Muscle of arm (tissue), 12 donors: ENCODE data around the gene KCNE1. TPM values are rescaled to one million over a fixed set of nuclear protein-coding genes. Genes with fewer than 3 reads are reported as not detected.
"Not testable (repeated sequence)": the region's sequence is repeated elsewhere in the genome, so short reads cannot be mapped to it uniquely, and the experiment has no call there.

Experiments
- DNase-seq: peaks from one replicate; pipeline ENCODE4 v3.0.0-alpha.2; 2013
- polyA plus RNA-seq, 12 donors: library from polyadenylated mRNA; unstranded; fragments of 120-200 nt; gene quantifications; one replicate each; pipeline ENCODE4 v1.2.1, GENCODE V29; 2013; ENCODE audit not compliant: insufficient read length in 12 of 12

The KCNE1 gene
- polyA plus RNA-seq, 12 donors, result 0.19 to 1.2 (median 0.70) TPM; not detected in 3

GRCh38 chr21:34417448-34418077 is 94.4 kb downstream of the KCNE1 start:
- DNase-seq, result not testable (repeated sequence)

- DNase-seq, result not testable (repeated sequence)
Measured at GRCh38 chr21:34407294-34407693, 104.7 kb downstream of the KCNE1 start.

- not testable (repeated sequence) for DNase-seq
Measured at GRCh38 chr21:34406676-34407075, 105.3 kb downstream of the KCNE1 start.

- DNase-seq, result not testable (repeated sequence)
Measured at GRCh38 chr21:34406102-34406501, 105.9 kb downstream of the KCNE1 start.

GRCh38 chr21:34405686-34406085 is 106.3 kb downstream of the KCNE1 start:
- not testable (repeated sequence) for DNase-seq

GRCh38 chr21:34404742-34405141 is 107.3 kb downstream of the KCNE1 start:
- not testable (repeated sequence) for DNase-seq

GRCh38 chr21:34400522-34400921 is 111.5 kb downstream of the KCNE1 start:
- not testable (repeated sequence) for DNase-seq

Other genes starting within 250 kb of the KCNE1 start
- under 1 TPM in 9 of 12 donors, not detected in 3; 0.25 to 0.85 (median 0.50) TPM for gene KCNE2, start 148.2 kb downstream of the KCNE1 start, polyA plus RNA-seq
- 10 to 100 TPM in 3 of 12 donors, 1 to 10 TPM in 5, under 1 TPM in 2, not detected in 2; 0.89 to 17.7 (median 6.9) TPM for gene SMIM11, start 136.7 kb downstream of the KCNE1 start, polyA plus RNA-seq
- under 1 TPM in 6 of 12 donors, not detected in 6; 0.14 to 0.43 (median 0.31) TPM for gene SMIM34, start 88.3 kb downstream of the KCNE1 start, polyA plus RNA-seq
- gene RCAN1, start 102.9 kb upstream of the KCNE1 start, polyA plus RNA-seq, result 10 to 100 TPM in 11 of 12 donors, not detected in 1; 17.6 to 76.2 (median 29.1) TPM
- gene CLIC6, start 156.8 kb upstream of the KCNE1 start, polyA plus RNA-seq, result under 1 TPM in 5 of 12 donors, not detected in 7; 0.04 to 0.12 (median 0.07) TPM